ENCODE results near the gene CACNA2D2.

DNA sequence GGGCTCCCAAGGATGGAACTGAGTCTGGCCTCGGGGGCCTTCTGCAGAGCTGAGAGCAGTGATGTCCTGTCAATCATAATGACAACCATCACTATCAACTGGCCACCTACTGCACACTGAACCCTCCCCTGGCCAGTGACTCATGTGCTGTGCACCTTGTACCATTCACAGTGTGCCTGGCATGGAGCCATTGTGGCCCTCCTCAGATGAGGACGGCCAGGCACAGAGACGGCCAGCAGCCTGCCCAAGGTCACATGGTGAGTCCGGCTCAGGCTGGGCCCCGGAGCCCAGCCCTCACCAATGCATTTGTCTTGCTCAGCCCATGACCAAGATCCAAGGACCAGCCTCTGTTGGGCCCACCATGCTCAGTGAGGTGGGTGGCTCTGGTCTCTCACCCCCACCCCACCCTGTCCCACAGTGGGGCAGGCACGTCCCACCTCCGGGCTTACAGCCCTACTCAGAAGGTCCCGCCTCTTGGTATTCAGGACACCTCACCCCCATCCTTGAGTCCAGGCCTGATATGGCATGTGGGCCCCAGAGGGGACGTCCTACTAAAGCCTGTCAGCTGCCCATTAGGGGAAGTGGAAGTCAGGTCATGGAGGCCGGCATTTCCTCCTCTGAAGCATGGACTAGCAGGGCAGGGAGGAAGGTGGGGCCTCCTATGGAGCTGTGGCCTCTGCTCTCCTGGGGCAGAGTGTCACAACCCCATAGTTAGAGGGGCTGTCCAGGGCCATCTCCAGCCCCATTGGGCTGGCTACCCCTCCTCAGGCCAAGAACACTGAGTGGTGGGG lies 108.2 kb downstream of the CACNA2D2 start:
- TF ChIP-seq MAX (IDR thresholded peaks at IDR 0.05; ENCODE audit: low read depth) (no peak), RCOR1 (IDR thresholded peaks at IDR 0.05; ENCODE audit: low read length) (no peak), CHD2 (IDR thresholded peaks at IDR 0.05; ENCODE audit: low read length, partially characterized antibody) (no peak), POLR2AphosphoS5 (IDR thresholded peaks at IDR 0.05; ENCODE audit: low read depth, low read length) (no peak), CTCF (IDR thresholded peaks at IDR 0.05) (no peak), EP300 (IDR thresholded peaks at IDR 0.05; ENCODE audit: borderline replicate concordance in 1 of 2, low read depth in 1 of 2, low read length in 1 of 2) (no peak), FOXJ3 (CRISPR knock-in tag; IDR thresholded peaks at IDR 0.05) (no peak), RFX5 (IDR thresholded peaks at IDR 0.05; ENCODE audit: low read length) (no peak)
- TF ChIP-seq, protein P1, sequence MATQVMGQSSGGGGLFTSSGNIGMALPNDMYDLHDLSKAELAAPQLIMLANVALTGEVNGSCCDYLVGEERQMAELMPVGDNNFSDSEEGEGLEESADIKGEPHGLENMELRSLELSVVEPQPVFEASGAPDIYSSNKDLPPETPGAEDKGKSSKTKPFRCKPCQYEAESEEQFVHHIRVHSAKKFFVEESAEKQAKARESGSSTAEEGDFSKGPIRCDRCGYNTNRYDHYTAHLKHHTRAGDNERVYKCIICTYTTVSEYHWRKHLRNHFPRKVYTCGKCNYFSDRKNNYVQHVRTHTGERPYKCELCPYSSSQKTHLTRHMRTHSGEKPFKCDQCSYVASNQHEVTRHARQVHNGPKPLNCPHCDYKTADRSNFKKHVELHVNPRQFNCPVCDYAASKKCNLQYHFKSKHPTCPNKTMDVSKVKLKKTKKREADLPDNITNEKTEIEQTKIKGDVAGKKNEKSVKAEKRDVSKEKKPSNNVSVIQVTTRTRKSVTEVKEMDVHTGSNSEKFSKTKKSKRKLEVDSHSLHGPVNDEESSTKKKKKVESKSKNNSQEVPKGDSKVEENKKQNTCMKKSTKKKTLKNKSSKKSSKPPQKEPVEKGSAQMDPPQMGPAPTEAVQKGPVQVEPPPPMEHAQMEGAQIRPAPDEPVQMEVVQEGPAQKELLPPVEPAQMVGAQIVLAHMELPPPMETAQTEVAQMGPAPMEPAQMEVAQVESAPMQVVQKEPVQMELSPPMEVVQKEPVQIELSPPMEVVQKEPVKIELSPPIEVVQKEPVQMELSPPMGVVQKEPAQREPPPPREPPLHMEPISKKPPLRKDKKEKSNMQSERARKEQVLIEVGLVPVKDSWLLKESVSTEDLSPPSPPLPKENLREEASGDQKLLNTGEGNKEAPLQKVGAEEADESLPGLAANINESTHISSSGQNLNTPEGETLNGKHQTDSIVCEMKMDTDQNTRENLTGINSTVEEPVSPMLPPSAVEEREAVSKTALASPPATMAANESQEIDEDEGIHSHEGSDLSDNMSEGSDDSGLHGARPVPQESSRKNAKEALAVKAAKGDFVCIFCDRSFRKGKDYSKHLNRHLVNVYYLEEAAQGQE (IDR thresholded peaks at IDR 0.05; ENCODE audit: low read depth, low read length), result no peak
- TF ChIP-seq, protein P2, sequence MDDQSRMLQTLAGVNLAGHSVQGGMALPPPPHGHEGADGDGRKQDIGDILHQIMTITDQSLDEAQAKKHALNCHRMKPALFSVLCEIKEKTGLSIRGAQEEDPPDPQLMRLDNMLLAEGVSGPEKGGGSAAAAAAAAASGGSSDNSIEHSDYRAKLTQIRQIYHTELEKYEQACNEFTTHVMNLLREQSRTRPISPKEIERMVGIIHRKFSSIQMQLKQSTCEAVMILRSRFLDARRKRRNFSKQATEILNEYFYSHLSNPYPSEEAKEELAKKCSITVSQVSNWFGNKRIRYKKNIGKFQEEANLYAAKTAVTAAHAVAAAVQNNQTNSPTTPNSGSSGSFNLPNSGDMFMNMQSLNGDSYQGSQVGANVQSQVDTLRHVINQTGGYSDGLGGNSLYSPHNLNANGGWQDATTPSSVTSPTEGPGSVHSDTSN (IDR thresholded peaks at IDR 0.05), result no peak

Data from SK-N-SH (cell line).